OCI-M1 (cell line): ENCODE results near the gene NME3.

Source experiments
- DNase-seq: peaks from one replicate; lab custom pipeline; 2025; lab: John Stamatoyannopoulos, UW

NME3 gene

GRCh38 chr16:1780677-1781072 lies 9.3 kb upstream of the NME3 start:
- DNase-seq = no peak

- DNase-seq = no peak
Observed at GRCh38 chr16:1779741-1780676, 8.7 kb upstream of the NME3 start.

GRCh38 chr16:1779234-1779701 lies 7.9 kb upstream of the NME3 start:
- no peak for DNase-seq

- no peak for DNase-seq
Observed at GRCh38 chr16:1778200-1779179, 7.1 kb upstream of the NME3 start.

GRCh38 chr16:1777375-1778199 lies 6.2 kb upstream of the NME3 start:
- DNase-seq = no peak

- DNase-seq = no peak
Observed at GRCh38 chr16:1776991-1777374, 5.6 kb upstream of the NME3 start.

GRCh38 chr16:1776672-1776955 lies 5.3 kb upstream of the NME3 start:
- DNase-seq = no peak

- DNase-seq = no peak
Observed at GRCh38 chr16:1775846-1776671, 4.7 kb upstream of the NME3 start.

GRCh38 chr16:1775006-1775845 lies 3.9 kb upstream of the NME3 start:
- no peak for DNase-seq

GRCh38 chr16:1774448-1774780 lies 3.1 kb upstream of the NME3 start:
- no peak for DNase-seq

GRCh38 chr16:1773703-1774447 lies 2.5 kb upstream of the NME3 start:
- DNase-seq = peak; percentile 52

GRCh38 chr16:1772908-1773702 lies 1.8 kb upstream of the NME3 start, which contains the start of gene MRPS34:
MRPS34 (minus strand) TSS chr16:1773134; CDS start chr16:1773119, 15 bp downstream.
- peak; percentile 92 for DNase-seq

GRCh38 chr16:1772362-1772907 lies 1.1 kb upstream of the NME3 start, which contains the start of gene EME2:
EME2 (plus strand) TSS chr16:1772810; CDS start chr16:1773228, 418 bp downstream.
- peak; percentile 43 for DNase-seq

- DNase-seq = no peak
Observed at GRCh38 chr16:1771864-1772361, 570 bp upstream of the NME3 start.

GRCh38 chr16:1770328-1771187 lies 785 bp downstream of the NME3 start:
- peak; percentile 39 for DNase-seq

GRCh38 chr16:1769402-1770300 lies 1.7 kb downstream of the NME3 start:
- no peak for DNase-seq
